GM04503 (cell line): ENCODE data around the gene ALDH3B1.
A peak's percentile ranks its signal among the peaks of the same experiment; 100 is the strongest.

Experiments used
- DNase-seq: peaks from one replicate; pipeline ENCODE4 v3.0.0-alpha.2; 2012; ENCODE audit warnings: low read depth

Gene ALDH3B1

GRCh38 chr11:67997475-67997921, 12.6 kb upstream of the ALDH3B1 start:
- no peak for DNase-seq

- no peak for DNase-seq
Measured at GRCh38 chr11:67998150-67999045, 11.7 kb upstream of the ALDH3B1 start.

- DNase-seq: no peak
Measured at GRCh38 chr11:67999201-67999629, 10.9 kb upstream of the ALDH3B1 start.

GRCh38 chr11:67999704-68000103, 10.4 kb upstream of the ALDH3B1 start:
- DNase-seq: no peak

- DNase-seq: no peak
Measured at GRCh38 chr11:68002575-68002937, 7.6 kb upstream of the ALDH3B1 start.

GRCh38 chr11:68002938-68003845, 6.9 kb upstream of the ALDH3B1 start:
- no peak for DNase-seq

GRCh38 chr11:68003846-68004550, 6.1 kb upstream of the ALDH3B1 start, which contains the start of gene UNC93B1:
TSS of gene UNC93B1 (minus strand) at chr11:68004097. CDS start at chr11:68004043, 54 bp downstream.
- no peak for DNase-seq

- no peak for DNase-seq
Measured at GRCh38 chr11:68004551-68005335, 5.4 kb upstream of the ALDH3B1 start.

- no peak for DNase-seq
Measured at GRCh38 chr11:68006606-68007166, 3.4 kb upstream of the ALDH3B1 start.

- no peak for DNase-seq
Measured at GRCh38 chr11:68007498-68008380, 2.4 kb upstream of the ALDH3B1 start.

GRCh38 chr11:68008381-68009337, 1.5 kb upstream of the ALDH3B1 start:
- DNase-seq: no peak

GRCh38 chr11:68009391-68010089, 587 bp upstream of the ALDH3B1 start:
- DNase-seq: no peak

- no peak for DNase-seq
Measured at GRCh38 chr11:68011051-68011943, 1.2 kb downstream of the ALDH3B1 start.

- DNase-seq: no peak
Measured at GRCh38 chr11:68012044-68012842, 2.1 kb downstream of the ALDH3B1 start.

- peak; percentile 96 for DNase-seq
Measured at GRCh38 chr11:68012843-68013610, 2.9 kb downstream of the ALDH3B1 start.
